BJ (cell line): Measurements from ENCODE around the gene ACTG2. TPM values are rescaled to one million over a fixed set of nuclear protein-coding genes. Genes with fewer than 3 reads are reported as not detected.
"Not testable (repeated sequence)": the region's sequence is repeated elsewhere in the genome, so short reads cannot be mapped to it uniquely, and the experiment has no call there.

Experiments used
- CTCF ChIA-PET: fragments of 350-600 bp; formaldehyde crosslinking; extraction: SDS; loops from one replicate; lab custom pipeline; 2021; ENCODE audit warnings: antibody characterized with exemption, inconsistent platforms; lab: Yijun Ruan, JAX
- POLR2A ChIA-PET: fragments of 300-600 bp; sonication (Branson Sonifier 250); formaldehyde crosslinking; extraction: SDS; loops from one replicate; lab custom pipeline; 2021; ENCODE audit warnings: antibody characterized with exemption; lab: Charles Lee
- DNase-seq: peaks from one replicate; pipeline ENCODE4 v3.0.0-alpha.2; 2011; ENCODE audit warnings: low read depth
- H3K27me3 ChIP-seq: 2 replicates; pipeline ENCODE4 v1.6.0; 2011; ENCODE audit warnings: low read length; ENCODE audit not compliant: control insufficient read depth, insufficient read depth
- H3K36me3 ChIP-seq: 2 replicates; pipeline ENCODE4 v1.5.1; 2011; ENCODE audit warnings: low read length; ENCODE audit not compliant: control insufficient read depth, insufficient read depth
- H3K4me3 ChIP-seq: 2 replicates; pipeline ENCODE4 v1.5.1; 2011; ENCODE audit warnings: low read depth, mild to moderate bottlenecking, control low read depth, low read length
- polyA plus RNA-seq: library from polyadenylated mRNA; depleted of rRNA; stranded (reverse); fragments of >200 nt; gene quantifications from 2 replicates; pipeline ENCODE4 v1.2.3, GENCODE V29; 2011
- TF ChIP-seq, protein P1 (sequence below): IDR thresholded peaks from 2 replicates; pipeline ENCODE4 v1.5.1; 2011; ENCODE audit warnings: low read depth, mild to moderate bottlenecking, control low read depth, inconsistent platforms, low read length, moderate library complexity; ENCODE audit not compliant: insufficient read depth

Gene ACTG2
- polyA plus RNA-seq, 1 experiment, result 81.3 TPM

DNA sequence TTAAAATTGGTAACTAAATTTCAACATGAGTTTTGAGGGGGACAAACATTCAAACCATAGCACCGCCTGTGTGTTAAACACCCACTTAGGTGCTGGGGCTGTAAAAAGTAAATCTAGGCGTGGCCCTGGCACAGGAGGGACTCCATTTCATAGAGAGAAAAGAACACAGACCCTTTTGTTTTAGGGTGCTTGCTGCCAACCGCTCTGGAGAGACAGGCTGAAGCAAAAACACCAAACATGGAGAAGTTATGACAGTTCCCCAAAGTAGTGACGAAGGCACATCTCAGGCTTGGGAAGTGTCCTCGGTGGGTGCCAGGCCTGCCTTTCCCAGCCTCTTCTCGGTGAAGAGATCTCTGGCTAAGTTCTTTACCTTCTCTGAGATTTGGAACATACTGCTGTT lies 5.1 kb downstream of the ACTG2 start:
- Histone ChIP-seq H3K36me3 (no peaks in the 10 kb centered on the region), H3K27me3 (peaks cover 29% of the 10 kb centered on the region), H3K4me3 (no peak overlapping the region)
- TF ChIP-seq, protein P1, sequence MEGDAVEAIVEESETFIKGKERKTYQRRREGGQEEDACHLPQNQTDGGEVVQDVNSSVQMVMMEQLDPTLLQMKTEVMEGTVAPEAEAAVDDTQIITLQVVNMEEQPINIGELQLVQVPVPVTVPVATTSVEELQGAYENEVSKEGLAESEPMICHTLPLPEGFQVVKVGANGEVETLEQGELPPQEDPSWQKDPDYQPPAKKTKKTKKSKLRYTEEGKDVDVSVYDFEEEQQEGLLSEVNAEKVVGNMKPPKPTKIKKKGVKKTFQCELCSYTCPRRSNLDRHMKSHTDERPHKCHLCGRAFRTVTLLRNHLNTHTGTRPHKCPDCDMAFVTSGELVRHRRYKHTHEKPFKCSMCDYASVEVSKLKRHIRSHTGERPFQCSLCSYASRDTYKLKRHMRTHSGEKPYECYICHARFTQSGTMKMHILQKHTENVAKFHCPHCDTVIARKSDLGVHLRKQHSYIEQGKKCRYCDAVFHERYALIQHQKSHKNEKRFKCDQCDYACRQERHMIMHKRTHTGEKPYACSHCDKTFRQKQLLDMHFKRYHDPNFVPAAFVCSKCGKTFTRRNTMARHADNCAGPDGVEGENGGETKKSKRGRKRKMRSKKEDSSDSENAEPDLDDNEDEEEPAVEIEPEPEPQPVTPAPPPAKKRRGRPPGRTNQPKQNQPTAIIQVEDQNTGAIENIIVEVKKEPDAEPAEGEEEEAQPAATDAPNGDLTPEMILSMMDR, result no peak
- ChIA-PET CTCF (no interaction called here), POLR2A (interaction anchor here (0.6 kb wide), 1 partner anchor 12 kb away, joined by 6 read pairs; no protein-coding TSS in a partner anchor)
- DNase-seq, result no peak

DNA sequence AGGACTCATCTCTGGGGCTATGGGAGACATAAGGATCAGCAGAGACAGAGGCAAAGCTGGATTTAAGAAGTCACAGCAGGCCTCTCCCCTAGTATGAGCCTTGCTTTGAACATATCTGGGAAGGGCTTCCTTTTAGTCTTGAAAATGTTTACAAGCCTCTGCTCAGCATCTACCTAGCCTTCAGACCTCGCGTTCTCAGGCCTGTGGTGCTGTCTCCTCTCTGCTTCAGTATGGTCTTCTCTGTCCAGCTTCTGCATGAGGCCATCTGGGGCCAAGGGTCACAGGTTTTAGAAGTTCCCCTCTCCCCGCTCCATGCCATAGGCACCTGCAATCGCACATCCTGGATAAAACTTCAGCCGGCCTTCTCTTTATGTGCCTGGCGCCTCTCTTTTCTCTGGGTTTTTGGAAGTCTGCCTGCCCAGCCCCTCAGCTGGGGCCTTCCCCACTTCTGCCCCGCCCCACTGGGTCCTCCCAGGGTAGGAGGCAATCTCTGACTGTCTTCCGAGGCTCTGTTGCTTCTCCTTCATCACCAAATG lies 7.1 kb downstream of the ACTG2 start:
- DNase-seq, result no peak
- ChIA-PET CTCF (interaction anchor here (1.1 kb wide), 1 partner anchor 12 kb away, joined by 3 read pairs; no protein-coding TSS in a partner anchor), POLR2A (no interaction called here)
- TF ChIP-seq, protein P1, result no peak
- H3K27me3 ChIP-seq, result peaks cover 23% of the 10 kb centered on the region
- H3K4me3 ChIP-seq, result no peak overlapping the region
- no peaks in the 10 kb centered on the region for H3K36me3 ChIP-seq

DNA sequence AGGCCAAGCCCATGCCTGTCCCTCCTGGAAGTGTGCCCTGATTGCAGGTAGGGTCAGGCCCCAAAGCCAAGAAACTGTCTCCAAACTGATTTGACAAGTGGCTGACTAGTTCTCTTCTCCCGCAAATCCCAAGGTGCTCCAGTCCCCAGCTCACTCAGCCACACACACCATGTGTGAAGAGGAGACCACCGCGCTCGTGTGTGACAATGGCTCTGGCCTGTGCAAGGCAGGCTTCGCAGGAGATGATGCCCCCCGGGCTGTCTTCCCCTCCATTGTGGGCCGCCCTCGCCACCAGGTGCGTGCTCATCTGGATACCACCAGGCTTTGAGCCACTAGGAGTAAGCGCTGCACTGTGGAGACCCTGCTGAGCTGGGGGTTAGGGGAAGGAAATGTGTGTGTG lies 8.3 kb downstream of the ACTG2 start:
- TF ChIP-seq, protein P1, result no peak
- DNase-seq, result no peak
- peaks cover 23% of the 10 kb centered on the region for H3K27me3 ChIP-seq
- ChIA-PET POLR2A (no interaction called here), CTCF (no interaction called here)
- no peak overlapping the region for H3K4me3 ChIP-seq
- no peaks in the 10 kb centered on the region for H3K36me3 ChIP-seq

DNA sequence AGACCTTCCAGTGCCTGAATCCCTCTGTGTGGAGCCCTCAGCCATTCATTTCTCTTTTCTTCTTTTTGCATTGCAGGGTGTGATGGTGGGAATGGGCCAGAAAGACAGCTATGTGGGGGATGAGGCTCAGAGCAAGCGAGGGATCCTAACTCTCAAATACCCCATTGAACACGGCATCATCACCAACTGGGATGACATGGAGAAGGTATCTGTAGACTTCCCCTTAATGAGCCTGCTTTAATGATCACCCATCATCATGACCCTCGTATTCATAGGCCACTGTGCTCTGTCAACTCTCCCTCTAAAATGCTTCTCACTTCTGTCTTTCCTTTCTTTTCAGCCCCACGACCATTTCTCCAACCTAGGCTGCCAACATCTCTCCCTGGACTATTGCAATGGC lies 9.5 kb downstream of the ACTG2 start:
- CTCF ChIA-PET, result interaction anchor here (1.0 kb wide), 1 partner anchor 31 kb away, joined by 3 read pairs; no protein-coding TSS in a partner anchor

DNA sequence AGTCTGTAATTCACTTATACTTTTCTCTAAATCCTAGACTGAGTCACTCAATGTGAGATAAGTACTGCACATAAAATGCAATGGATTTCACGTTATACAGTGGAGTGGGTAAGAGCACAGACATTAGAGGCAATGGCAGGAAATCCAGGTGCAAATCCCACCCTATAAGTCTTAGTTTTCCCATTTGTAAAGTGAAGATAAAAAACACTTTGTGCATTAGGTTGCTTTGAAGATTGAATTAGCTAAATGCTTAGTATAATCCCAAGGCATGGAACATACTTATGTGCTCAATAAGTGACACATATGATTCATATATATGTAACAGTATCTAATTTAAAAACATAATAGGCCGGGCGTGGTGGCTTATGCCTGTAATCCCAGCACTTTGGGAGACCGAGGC lies 10.5 kb downstream of the ACTG2 start:
- TF ChIP-seq, protein P1, result no peak
- POLR2A ChIA-PET, result no interaction called here
- Histone ChIP-seq H3K36me3 (no peaks in the 10 kb centered on the region), H3K4me3 (no peak overlapping the region), H3K27me3 (peaks cover 18% of the 10 kb centered on the region)
- CTCF ChIA-PET, result interaction anchor here (1.0 kb wide), 1 partner anchor 32 kb away, joined by 3 read pairs; no protein-coding TSS in a partner anchor
- DNase-seq, result no peak

More for the DNA sequence above, 9.5 kb downstream of the ACTG2 start:
- no peak for DNase-seq
- no peak overlapping the region for H3K4me3 ChIP-seq
- POLR2A ChIA-PET, result no interaction called here
- TF ChIP-seq, protein P1, result no peak
- H3K27me3 ChIP-seq, result peaks cover 23% of the 10 kb centered on the region
- no peaks in the 10 kb centered on the region for H3K36me3 ChIP-seq

DNA sequence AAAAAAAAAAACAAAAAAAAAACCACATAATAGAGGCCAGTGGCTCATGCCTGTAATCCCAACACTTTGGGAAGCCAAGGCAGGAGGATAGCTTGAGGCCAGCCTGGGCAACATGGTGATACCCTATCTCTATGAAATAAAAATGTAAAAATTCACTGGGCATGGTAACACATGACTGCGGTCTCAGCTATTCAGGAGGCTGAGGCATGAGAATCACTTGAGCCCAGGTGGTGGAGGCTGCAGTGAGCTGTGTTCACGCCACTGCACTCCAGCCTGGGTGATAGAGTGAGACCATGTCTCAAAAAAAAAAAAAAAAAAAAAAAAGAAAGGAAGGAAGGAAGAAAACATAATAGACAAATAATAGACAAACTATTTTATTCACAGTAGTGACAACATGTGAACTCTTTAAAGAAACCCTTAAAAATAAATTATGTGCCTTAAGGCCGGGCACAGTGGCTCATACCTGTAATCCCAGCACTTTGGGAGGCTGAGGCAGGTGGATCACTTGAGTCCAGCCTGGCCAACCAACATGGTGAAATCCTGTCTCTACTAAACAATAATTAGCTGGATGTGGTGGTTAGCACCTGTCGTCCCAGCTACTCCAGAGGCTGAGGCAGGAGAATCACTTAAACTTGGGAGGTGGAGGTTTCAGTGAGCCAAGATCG lies 11.3 kb downstream of the ACTG2 start:
- DNase-seq, CTCF ChIA-PET, H3K4me3 ChIP-seq, POLR2A ChIA-PET, H3K36me3 ChIP-seq: not testable (repeated sequence)
- H3K27me3 ChIP-seq, result peaks cover 19% of the 10 kb centered on the region
